ENCODE results near the gene RETREG1.
"Not testable (repeated sequence)": the region's sequence is repeated elsewhere in the genome, so short reads cannot be mapped to it uniquely, and the experiment has no call there.

Gene RETREG1

GRCh38 chr5:16493261-16493660 lies 123.5 kb downstream of the RETREG1 start:
- in situ Hi-C loops (cut with MboI; ENCODE audit: low sequenced_read_pairs) = no loop called here

- in situ Hi-C loops (cut with MboI; ENCODE audit: low sequenced_read_pairs) = no loop called here
Measured at GRCh38 chr5:16492398-16493140, 124.2 kb downstream of the RETREG1 start.

GRCh38 chr5:16490911-16491310 lies 125.9 kb downstream of the RETREG1 start:
- in situ Hi-C loops (cut with MboI; ENCODE audit: low sequenced_read_pairs) = no loop called here

- in situ Hi-C loops (cut with MboI; ENCODE audit: low sequenced_read_pairs) = no loop called here
Measured at GRCh38 chr5:16489322-16489791, 127.4 kb downstream of the RETREG1 start.

- in situ Hi-C loops (cut with MboI; ENCODE audit: low sequenced_read_pairs) = no loop called here
Measured at GRCh38 chr5:16487456-16487855, 129.3 kb downstream of the RETREG1 start.

- in situ Hi-C loops (cut with MboI; ENCODE audit: low sequenced_read_pairs) = no loop called here
Measured at GRCh38 chr5:16486711-16487111, 130.1 kb downstream of the RETREG1 start.

GRCh38 chr5:16485656-16486055 lies 131.1 kb downstream of the RETREG1 start:
- in situ Hi-C loops (cut with MboI; ENCODE audit: low sequenced_read_pairs) = no loop called here

GRCh38 chr5:16484081-16484480 lies 132.7 kb downstream of the RETREG1 start:
- in situ Hi-C loops (cut with MboI; ENCODE audit: low sequenced_read_pairs) = no loop called here

- in situ Hi-C loops (cut with MboI; ENCODE audit: low sequenced_read_pairs) = no loop called here
Measured at GRCh38 chr5:16483361-16483760, 133.4 kb downstream of the RETREG1 start.

- in situ Hi-C loops (cut with MboI; ENCODE audit: low sequenced_read_pairs) = no loop called here
Measured at GRCh38 chr5:16482891-16483290, 133.9 kb downstream of the RETREG1 start.

- in situ Hi-C loops (cut with MboI; ENCODE audit: low sequenced_read_pairs) = no loop called here
Measured at GRCh38 chr5:16480821-16481538, 135.8 kb downstream of the RETREG1 start.

- in situ Hi-C loops (cut with MboI; ENCODE audit: low sequenced_read_pairs) = no loop called here
Measured at GRCh38 chr5:16480144-16480543, 136.7 kb downstream of the RETREG1 start.

GRCh38 chr5:16477541-16477940 lies 139.3 kb downstream of the RETREG1 start:
- in situ Hi-C loops (cut with MboI; ENCODE audit: low sequenced_read_pairs) = no loop called here

- in situ Hi-C loops (cut with MboI; ENCODE audit: low sequenced_read_pairs) = not testable (repeated sequence)
Measured at GRCh38 chr5:16476417-16476816, 140.4 kb downstream of the RETREG1 start.

GRCh38 chr5:16471387-16471786 lies 145.4 kb downstream of the RETREG1 start:
- in situ Hi-C loops (cut with MboI; ENCODE audit: low sequenced_read_pairs) = no loop called here

- in situ Hi-C loops (cut with MboI; ENCODE audit: low sequenced_read_pairs) = no loop called here
Measured at GRCh38 chr5:16467363-16468219, 149.2 kb downstream of the RETREG1 start.

- in situ Hi-C loops (cut with MboI; ENCODE audit: low sequenced_read_pairs) = no loop called here
Measured at GRCh38 chr5:16465544-16466432, 151.0 kb downstream of the RETREG1 start, which contains the start of gene ZNF622. TSS of gene ZNF622 (minus strand) at chr5:16465800. CDS start at chr5:16465665, 135 bp downstream.

- in situ Hi-C loops (cut with MboI; ENCODE audit: low sequenced_read_pairs) = no loop called here
Measured at GRCh38 chr5:16464664-16465543, 151.9 kb downstream of the RETREG1 start.

GRCh38 chr5:16464231-16464630 lies 152.6 kb downstream of the RETREG1 start:
- in situ Hi-C loops (cut with MboI; ENCODE audit: low sequenced_read_pairs) = no loop called here

Measured in HL-60/S4 treated with retinoic acid at 250 ng/mL for 4 days and 3 days (cell line).